ENCODE data around the gene COL4A1. TPM values are rescaled to one million over a fixed set of nuclear protein-coding genes. Genes with fewer than 3 reads are reported as not detected.

Gene COL4A1
- polyA plus RNA-seq, 1 donor (not counting 4 experiments of a cell fraction or from before 2014, with no cell fraction given) = 22.3 TPM

DNA sequence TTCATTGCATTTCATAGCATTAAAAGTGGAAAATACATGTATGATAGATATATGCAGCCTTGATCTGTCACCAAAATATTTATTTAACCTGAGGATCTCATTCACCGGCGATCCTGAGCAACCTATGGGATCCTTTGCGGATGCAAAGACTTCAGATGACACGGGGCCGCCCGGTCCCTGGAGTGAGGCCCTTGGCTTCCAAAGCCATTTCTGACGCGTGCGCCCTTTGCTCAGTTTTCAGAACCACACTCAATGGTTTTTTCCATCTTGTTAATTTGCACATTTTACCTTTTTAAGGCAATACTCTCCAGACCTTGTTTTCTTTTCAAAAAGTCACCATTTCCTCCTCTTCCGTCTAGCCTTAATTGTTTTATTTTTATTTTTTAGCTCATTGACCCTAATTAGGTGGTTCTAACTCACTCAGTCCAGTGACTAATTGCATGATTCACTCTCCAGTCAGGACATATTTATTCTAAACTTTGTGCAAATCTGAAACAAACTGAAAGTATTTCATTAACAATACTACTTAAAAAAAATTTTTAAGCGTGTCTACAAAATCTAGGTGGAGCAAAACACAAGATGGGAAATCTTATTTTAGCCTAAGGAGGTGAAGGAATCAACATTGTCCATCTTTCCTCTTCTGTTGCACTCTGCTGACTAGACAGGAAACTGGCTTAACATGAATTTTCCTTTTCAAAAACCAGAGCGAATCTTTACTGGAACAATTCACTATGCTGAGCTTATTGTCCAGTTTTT, 47.9 kb downstream of the COL4A1 start:
- Histone ChIP-seq H3K79me2 (ENCODE audit: control insufficient read depth, insufficient read depth, low read length) (peaks cover 25% of the 10 kb centered on the region), H3K4me1 (ENCODE audit: control insufficient read depth, extremely low read depth, insufficient read depth, low read length) (peaks cover 42% of the 10 kb centered on the region), H4K20me1 (ENCODE audit: control insufficient read depth, extremely low read depth, insufficient read depth, low read length) (no peaks in the 10 kb centered on the region), H3K36me3 (ENCODE audit: control insufficient read depth in 2 of 2, extremely low read depth in 1 of 2, insufficient read depth in 2 of 2, low read length in 2 of 2) (no peaks in the 10 kb centered on the region), H3K9ac (ENCODE audit: control insufficient read depth, extremely low read depth, insufficient read depth, low read length) (peak overlapping the region; percentile 25), H2AFZ (ENCODE audit: control insufficient read depth, low read length) (no peak overlapping the region), H3K4me3 (ENCODE audit: control insufficient read depth in 2 of 3, extremely low read depth in 1 of 3, insufficient read depth in 2 of 3, low read depth in 1 of 3, low read length in 3 of 3) (peak overlapping the region in 2 of 3 experiments; percentile 12 to 38), H3K27ac (ENCODE audit: control insufficient read depth, insufficient read depth, low read length) (peak overlapping the region; percentile 63), H3K9me3 (ENCODE audit: control insufficient read depth, low read depth, low read length) (no peaks in the 10 kb centered on the region), H3K27me3 (ENCODE audit: control insufficient read depth, extremely low read depth, insufficient read depth, low read length) (no peaks in the 10 kb centered on the region), H3K4me2 (ENCODE audit: control insufficient read depth, extremely low read depth, insufficient read depth, low read depth, low read length) (peak overlapping the region; percentile 82), H3K9me1 (ENCODE audit: control insufficient read depth, extremely low read depth, insufficient read depth, low read length) (no peaks in the 10 kb centered on the region)
- dilution Hi-C loops (cut with MboI; ENCODE audit: extremely low pct_ligation_motif_present, low sequenced_read_pairs) = no loop called here
- FAIRE-seq (peak; percentile 44), DNase-seq (ENCODE audit: low read depth, low spot score) (no peak)
- no peak for TF ChIP-seq CTCF (optimal IDR thresholded peaks at IDR 0.05 in 1 of 3, IDR thresholded peaks at IDR 0.05 in 1 of 3, conservative IDR thresholded peaks at IDR 0.05 in 1 of 3; ENCODE audit: extremely low read depth in 1 of 3, insufficient read depth in 2 of 3, low read length in 3 of 3)
- TF ChIP-seq EZH2 (IDR thresholded peaks at IDR 0.05; ENCODE audit: low read length) = no peak

DNA sequence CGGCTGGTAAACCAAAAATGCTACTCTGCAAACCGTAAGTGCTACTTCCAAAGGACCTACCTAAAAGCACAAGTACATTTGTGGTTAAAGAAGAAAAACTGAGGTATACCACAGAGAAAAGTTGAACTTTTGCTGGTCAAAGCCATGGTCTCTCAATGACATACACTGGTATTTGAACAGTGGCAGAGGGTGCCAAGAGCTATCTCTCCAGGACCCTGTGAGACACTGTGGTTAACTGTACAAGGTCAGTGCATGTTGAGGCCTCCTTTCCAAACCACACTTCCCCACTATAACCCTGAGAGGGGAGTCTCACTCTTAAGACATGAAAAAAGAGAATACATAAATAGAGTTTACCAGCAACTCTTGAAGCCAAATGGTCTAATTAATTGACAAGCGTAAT, 49.5 kb downstream of the COL4A1 start:
- Histone ChIP-seq H2AFZ (ENCODE audit: control insufficient read depth, low read length) (no peak overlapping the region), H4K20me1 (ENCODE audit: control insufficient read depth, extremely low read depth, insufficient read depth, low read length) (no peaks in the 10 kb centered on the region), H3K4me3 (ENCODE audit: control insufficient read depth in 2 of 3, extremely low read depth in 1 of 3, insufficient read depth in 2 of 3, low read depth in 1 of 3, low read length in 3 of 3) (no peak overlapping the region), H3K27me3 (ENCODE audit: control insufficient read depth, extremely low read depth, insufficient read depth, low read length) (no peaks in the 10 kb centered on the region), H3K4me2 (ENCODE audit: control insufficient read depth, extremely low read depth, insufficient read depth, low read depth, low read length) (no peak overlapping the region), H3K9me3 (ENCODE audit: control insufficient read depth, low read depth, low read length) (no peaks in the 10 kb centered on the region), H3K27ac (ENCODE audit: control insufficient read depth, insufficient read depth, low read length) (no peak overlapping the region), H3K9ac (ENCODE audit: control insufficient read depth, extremely low read depth, insufficient read depth, low read length) (no peak overlapping the region), H3K9me1 (ENCODE audit: control insufficient read depth, extremely low read depth, insufficient read depth, low read length) (no peaks in the 10 kb centered on the region), H3K36me3 (ENCODE audit: control insufficient read depth in 2 of 2, extremely low read depth in 1 of 2, insufficient read depth in 2 of 2, low read length in 2 of 2) (no peaks in the 10 kb centered on the region), H3K4me1 (ENCODE audit: control insufficient read depth, extremely low read depth, insufficient read depth, low read length) (peaks cover 40% of the 10 kb centered on the region), H3K79me2 (ENCODE audit: control insufficient read depth, insufficient read depth, low read length) (peaks cover 18% of the 10 kb centered on the region)
- FAIRE-seq (no peak), DNase-seq (ENCODE audit: low read depth, low spot score) (no peak)
- dilution Hi-C loops (cut with MboI; ENCODE audit: extremely low pct_ligation_motif_present, low sequenced_read_pairs) = no loop called here
- TF ChIP-seq CTCF (optimal IDR thresholded peaks at IDR 0.05 in 1 of 3, IDR thresholded peaks at IDR 0.05 in 1 of 3, conservative IDR thresholded peaks at IDR 0.05 in 1 of 3; ENCODE audit: extremely low read depth in 1 of 3, insufficient read depth in 2 of 3, low read length in 3 of 3) = no peak
- TF ChIP-seq EZH2 (IDR thresholded peaks at IDR 0.05; ENCODE audit: low read length) = no peak

Measured in keratinocyte (primary cell).